Measurements from ENCODE around the gene WDR33. TPM values are rescaled to one million over a fixed set of nuclear protein-coding genes. Genes with fewer than 3 reads are reported as not detected.

Gene WDR33
- total RNA-seq, 1 experiment from 2014 or later, result 61.1 TPM

DNA sequence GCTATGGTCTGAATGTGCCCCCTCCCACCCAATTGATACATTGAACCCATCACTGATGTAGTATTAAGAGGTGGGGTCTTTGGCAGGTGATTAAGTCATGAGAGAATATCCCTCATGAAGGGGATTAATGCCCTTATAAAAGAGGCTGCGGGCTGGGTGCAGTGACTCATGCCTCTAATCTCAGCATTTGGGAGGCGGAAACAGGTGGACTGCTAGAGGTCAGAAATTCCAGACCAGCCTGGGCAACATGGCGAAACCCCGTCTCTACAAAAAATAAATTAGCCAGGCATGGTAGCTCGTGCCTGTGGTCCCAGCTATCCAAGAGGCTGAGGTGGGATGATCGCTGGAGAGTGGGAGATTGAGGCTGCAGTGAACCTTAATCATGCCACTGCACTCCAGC lies 32.7 kb upstream of the WDR33 start:
- H3K36me3 Mint-ChIP-seq (ENCODE audit: insufficient read depth, unreplicated experiment), result peaks cover 30% of the 10 kb centered on the region
- H3K9me3 Mint-ChIP-seq (ENCODE audit: low read depth, unreplicated experiment), result peaks cover 4% of the 10 kb centered on the region
- TF ChIP-seq, protein P1, sequence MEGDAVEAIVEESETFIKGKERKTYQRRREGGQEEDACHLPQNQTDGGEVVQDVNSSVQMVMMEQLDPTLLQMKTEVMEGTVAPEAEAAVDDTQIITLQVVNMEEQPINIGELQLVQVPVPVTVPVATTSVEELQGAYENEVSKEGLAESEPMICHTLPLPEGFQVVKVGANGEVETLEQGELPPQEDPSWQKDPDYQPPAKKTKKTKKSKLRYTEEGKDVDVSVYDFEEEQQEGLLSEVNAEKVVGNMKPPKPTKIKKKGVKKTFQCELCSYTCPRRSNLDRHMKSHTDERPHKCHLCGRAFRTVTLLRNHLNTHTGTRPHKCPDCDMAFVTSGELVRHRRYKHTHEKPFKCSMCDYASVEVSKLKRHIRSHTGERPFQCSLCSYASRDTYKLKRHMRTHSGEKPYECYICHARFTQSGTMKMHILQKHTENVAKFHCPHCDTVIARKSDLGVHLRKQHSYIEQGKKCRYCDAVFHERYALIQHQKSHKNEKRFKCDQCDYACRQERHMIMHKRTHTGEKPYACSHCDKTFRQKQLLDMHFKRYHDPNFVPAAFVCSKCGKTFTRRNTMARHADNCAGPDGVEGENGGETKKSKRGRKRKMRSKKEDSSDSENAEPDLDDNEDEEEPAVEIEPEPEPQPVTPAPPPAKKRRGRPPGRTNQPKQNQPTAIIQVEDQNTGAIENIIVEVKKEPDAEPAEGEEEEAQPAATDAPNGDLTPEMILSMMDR (IDR thresholded peaks at IDR 0.05; ENCODE audit: unreplicated experiment), result no peak
- DNase-seq, result no peak
- intact Hi-C loops (cut with micrococcal nuclease; ENCODE audit: unreplicated experiment), result no loop called here
- no peaks in the 10 kb centered on the region for H3K4me1 Mint-ChIP-seq (ENCODE audit: low read depth, unreplicated experiment)
- CTCF ChIA-PET, result interaction anchor here (0.5 kb wide), 1 partner anchor 15 kb away, joined by 6 read pairs; no protein-coding TSS in a partner anchor
- no peak overlapping the region for H3K27ac Mint-ChIP-seq (ENCODE audit: unreplicated experiment)
- no TSS peak for BruUV-seq (replicated peaks)
- no peak overlapping the region for H3K4me3 Mint-ChIP-seq (ENCODE audit: low read depth, unreplicated experiment)
- H3K27me3 Mint-ChIP-seq (ENCODE audit: unreplicated experiment), result no peaks in the 10 kb centered on the region

DNA sequence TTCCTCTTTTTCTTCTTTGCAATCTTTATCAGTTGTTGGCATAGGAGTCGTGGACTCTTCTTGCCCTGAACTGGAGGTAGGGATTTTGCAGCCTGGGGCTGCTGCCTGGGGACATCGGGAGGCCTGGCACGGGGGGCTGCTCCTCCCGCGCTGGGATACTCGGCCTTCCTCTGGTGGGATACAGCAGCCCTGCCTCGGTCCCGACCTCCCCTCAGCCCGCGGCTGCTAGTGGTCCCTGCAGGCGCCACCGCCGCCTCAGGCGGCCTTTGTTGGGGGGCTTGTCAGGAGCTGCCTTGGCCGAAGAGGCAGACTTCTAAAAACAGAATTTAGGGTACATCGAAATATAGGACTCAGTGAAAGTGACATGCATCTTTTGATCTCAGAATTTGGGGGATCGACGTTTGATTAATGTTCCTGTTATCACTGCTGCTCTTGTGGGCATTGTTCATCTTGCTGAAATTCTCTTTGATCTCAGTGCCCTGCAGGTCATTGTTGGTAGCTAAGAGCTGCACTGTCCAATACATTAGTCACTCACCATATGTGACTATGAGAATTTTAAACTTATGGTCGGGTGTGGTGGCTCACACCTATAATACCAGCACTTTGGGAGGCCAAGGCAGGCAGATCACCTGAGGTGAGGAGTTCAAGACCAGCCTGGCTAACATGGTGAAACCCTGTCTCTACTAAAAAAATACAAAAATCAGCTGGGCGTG lies 30.7 kb upstream of the WDR33 start:
- no TSS peak for BruUV-seq (replicated peaks)
- peaks cover 24% of the 10 kb centered on the region for H3K36me3 Mint-ChIP-seq (ENCODE audit: insufficient read depth, unreplicated experiment)
- H3K27ac Mint-ChIP-seq (ENCODE audit: unreplicated experiment), result no peak overlapping the region
- H3K9me3 Mint-ChIP-seq (ENCODE audit: low read depth, unreplicated experiment), result peaks cover 4% of the 10 kb centered on the region
- TF ChIP-seq, protein P1 (IDR thresholded peaks at IDR 0.05; ENCODE audit: unreplicated experiment), result no peak
- H3K27me3 Mint-ChIP-seq (ENCODE audit: unreplicated experiment), result no peaks in the 10 kb centered on the region
- H3K4me3 Mint-ChIP-seq (ENCODE audit: low read depth, unreplicated experiment), result no peak overlapping the region
- CTCF ChIA-PET, result interaction anchor here (0.6 kb wide), 1 partner anchor 670 kb away, joined by 12 read pairs; no protein-coding TSS in a partner anchor
- H3K4me1 Mint-ChIP-seq (ENCODE audit: low read depth, unreplicated experiment), result no peaks in the 10 kb centered on the region
- DNase-seq, result no peak
- intact Hi-C loops (cut with micrococcal nuclease; ENCODE audit: unreplicated experiment), result no loop called here

DNA sequence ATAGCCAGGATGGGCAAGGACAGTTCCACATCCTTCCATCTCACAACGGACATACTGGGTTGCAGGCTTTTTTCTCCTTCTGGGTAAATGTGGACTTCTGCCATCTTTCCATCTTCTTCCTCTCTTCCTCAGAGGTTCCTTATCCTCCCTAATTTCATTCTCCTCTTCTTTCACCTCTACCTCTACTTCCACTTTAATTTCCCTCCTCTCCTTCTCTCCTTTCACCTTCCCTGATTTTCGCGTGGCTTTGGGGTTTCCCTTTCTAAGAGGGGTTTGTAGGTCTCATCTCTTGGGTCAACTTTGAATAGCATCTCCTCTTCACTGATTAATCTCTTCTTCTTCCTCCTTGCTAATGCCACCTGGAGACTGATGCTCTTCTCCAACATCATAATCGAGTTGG lies 29.9 kb upstream of the WDR33 start:
- CTCF ChIA-PET, result no interaction called here
- no peak for DNase-seq
- TF ChIP-seq, protein P1 (IDR thresholded peaks at IDR 0.05; ENCODE audit: unreplicated experiment), result no peak
- no peaks in the 10 kb centered on the region for H3K4me1 Mint-ChIP-seq (ENCODE audit: low read depth, unreplicated experiment)
- peaks cover 4% of the 10 kb centered on the region for H3K9me3 Mint-ChIP-seq (ENCODE audit: low read depth, unreplicated experiment)
- no peaks in the 10 kb centered on the region for H3K27me3 Mint-ChIP-seq (ENCODE audit: unreplicated experiment)
- no peak overlapping the region for H3K27ac Mint-ChIP-seq (ENCODE audit: unreplicated experiment)
- intact Hi-C loops (cut with micrococcal nuclease; ENCODE audit: unreplicated experiment), result no loop called here
- BruUV-seq (replicated peaks), result no TSS peak
- peaks cover 17% of the 10 kb centered on the region for H3K36me3 Mint-ChIP-seq (ENCODE audit: insufficient read depth, unreplicated experiment)
- H3K4me3 Mint-ChIP-seq (ENCODE audit: low read depth, unreplicated experiment), result no peak overlapping the region

DNA sequence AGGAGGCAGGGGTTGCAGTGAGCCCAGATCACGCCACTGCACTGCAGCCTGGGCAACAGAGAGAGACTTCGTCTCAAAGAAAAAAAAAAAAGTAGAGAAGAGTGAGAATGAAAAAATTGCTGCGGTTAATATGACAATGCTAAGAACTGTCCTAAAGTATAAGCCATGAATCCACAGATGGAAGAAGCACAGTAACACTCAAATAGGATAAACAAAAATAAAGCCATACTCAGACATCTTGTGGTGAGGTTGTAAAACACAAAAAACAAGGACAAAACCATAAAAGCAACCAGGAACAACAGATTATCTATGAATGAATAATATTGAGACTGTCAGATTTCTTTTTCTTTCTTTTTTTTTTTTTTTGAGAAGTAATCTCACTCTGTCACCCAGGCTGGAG lies 24.0 kb upstream of the WDR33 start:
- Mint-ChIP-seq H3K9me3 (ENCODE audit: low read depth, unreplicated experiment) (no peaks in the 10 kb centered on the region), H3K36me3 (ENCODE audit: insufficient read depth, unreplicated experiment) (no peaks in the 10 kb centered on the region), H3K4me3 (ENCODE audit: low read depth, unreplicated experiment) (no peak overlapping the region), H3K27ac (ENCODE audit: unreplicated experiment) (no peak overlapping the region), H3K4me1 (ENCODE audit: low read depth, unreplicated experiment) (no peaks in the 10 kb centered on the region), H3K27me3 (ENCODE audit: unreplicated experiment) (no peaks in the 10 kb centered on the region)
- intact Hi-C loops (cut with micrococcal nuclease; ENCODE audit: unreplicated experiment), result no loop called here
- BruUV-seq (replicated peaks), result no TSS peak
- CTCF ChIA-PET, result no interaction called here
- DNase-seq, result no peak
- TF ChIP-seq, protein P1 (IDR thresholded peaks at IDR 0.05; ENCODE audit: unreplicated experiment), result no peak
